ENCODE data around the gene SMG6.
A peak's percentile ranks its signal among the peaks of the same experiment; 100 is the strongest.

Gene SMG6

GRCh38 chr17:2222901-2223616, 80.5 kb downstream of the SMG6 start:
- H3K9me3 ChIP-seq (replicated peaks; ENCODE audit: low read length), result no peaks in the 10 kb centered on the region
- H3K4me3 ChIP-seq (ENCODE audit: low read length), result no peak overlapping the region
- peak overlapping the region; percentile 20 for H3K4me2 ChIP-seq (ENCODE audit: low read length)
- H3K9ac ChIP-seq (ENCODE audit: low read depth, low read length), result peak overlapping the region; percentile 14
- H3K4me1 ChIP-seq (ENCODE audit: control insufficient read depth, insufficient read depth, low read length), result peaks cover 9% of the 10 kb centered on the region
- no peaks in the 10 kb centered on the region for H3K36me3 ChIP-seq (ENCODE audit: insufficient read depth, low read length)
- no peaks in the 10 kb centered on the region for H3K27me3 ChIP-seq (ENCODE audit: control insufficient read depth, insufficient read depth, low read length)

- Histone ChIP-seq H3K4me3 (ENCODE audit: low read length) (no peak overlapping the region), H3K36me3 (ENCODE audit: insufficient read depth, low read length) (no peaks in the 10 kb centered on the region), H3K4me1 (ENCODE audit: control insufficient read depth, insufficient read depth, low read length) (peaks cover 9% of the 10 kb centered on the region), H3K27me3 (ENCODE audit: control insufficient read depth, insufficient read depth, low read length) (no peaks in the 10 kb centered on the region), H3K9ac (ENCODE audit: low read depth, low read length) (no peak overlapping the region), H3K4me2 (ENCODE audit: low read length) (no peak overlapping the region), H3K9me3 (replicated peaks; ENCODE audit: low read length) (no peaks in the 10 kb centered on the region)
Measured at GRCh38 chr17:2222301-2222700, 81.3 kb downstream of the SMG6 start.

GRCh38 chr17:2218426-2218825, 85.2 kb downstream of the SMG6 start:
- Histone ChIP-seq H3K36me3 (ENCODE audit: insufficient read depth, low read length) (no peaks in the 10 kb centered on the region), H3K27me3 (ENCODE audit: control insufficient read depth, insufficient read depth, low read length) (no peaks in the 10 kb centered on the region), H3K9ac (ENCODE audit: low read depth, low read length) (no peak overlapping the region), H3K9me3 (replicated peaks; ENCODE audit: low read length) (no peaks in the 10 kb centered on the region), H3K4me1 (ENCODE audit: control insufficient read depth, insufficient read depth, low read length) (peaks cover 44% of the 10 kb centered on the region), H3K4me3 (ENCODE audit: low read length) (no peak overlapping the region), H3K4me2 (ENCODE audit: low read length) (no peak overlapping the region)

- no peaks in the 10 kb centered on the region for H3K36me3 ChIP-seq (ENCODE audit: insufficient read depth, low read length)
- peak overlapping the region; percentile 76 for H3K4me2 ChIP-seq (ENCODE audit: low read length)
- H3K4me1 ChIP-seq (ENCODE audit: control insufficient read depth, insufficient read depth, low read length), result peaks cover 50% of the 10 kb centered on the region
- H3K9ac ChIP-seq (ENCODE audit: low read depth, low read length), result peak overlapping the region; percentile 72
- H3K27me3 ChIP-seq (ENCODE audit: control insufficient read depth, insufficient read depth, low read length), result no peaks in the 10 kb centered on the region
- H3K9me3 ChIP-seq (replicated peaks; ENCODE audit: low read length), result no peaks in the 10 kb centered on the region
- H3K4me3 ChIP-seq (ENCODE audit: low read length), result peak overlapping the region; percentile 46
Measured at GRCh38 chr17:2215616-2216364, 87.8 kb downstream of the SMG6 start.

GRCh38 chr17:2214929-2215615, 88.5 kb downstream of the SMG6 start:
- peak overlapping the region; percentile 76 for H3K4me2 ChIP-seq (ENCODE audit: low read length)
- peaks cover 50% of the 10 kb centered on the region for H3K4me1 ChIP-seq (ENCODE audit: control insufficient read depth, insufficient read depth, low read length)
- peak overlapping the region; percentile 72 for H3K9ac ChIP-seq (ENCODE audit: low read depth, low read length)
- no peaks in the 10 kb centered on the region for H3K27me3 ChIP-seq (ENCODE audit: control insufficient read depth, insufficient read depth, low read length)
- H3K4me3 ChIP-seq (ENCODE audit: low read length), result peak overlapping the region; percentile 55
- no peaks in the 10 kb centered on the region for H3K36me3 ChIP-seq (ENCODE audit: insufficient read depth, low read length)
- H3K9me3 ChIP-seq (replicated peaks; ENCODE audit: low read length), result no peaks in the 10 kb centered on the region

- peak overlapping the region; percentile 76 for H3K4me2 ChIP-seq (ENCODE audit: low read length)
- no peaks in the 10 kb centered on the region for H3K9me3 ChIP-seq (replicated peaks; ENCODE audit: low read length)
- H3K36me3 ChIP-seq (ENCODE audit: insufficient read depth, low read length), result no peaks in the 10 kb centered on the region
- peaks cover 50% of the 10 kb centered on the region for H3K4me1 ChIP-seq (ENCODE audit: control insufficient read depth, insufficient read depth, low read length)
- H3K9ac ChIP-seq (ENCODE audit: low read depth, low read length), result peak overlapping the region; percentile 72
- H3K27me3 ChIP-seq (ENCODE audit: control insufficient read depth, insufficient read depth, low read length), result no peaks in the 10 kb centered on the region
- H3K4me3 ChIP-seq (ENCODE audit: low read length), result peak overlapping the region; percentile 55
Measured at GRCh38 chr17:2214047-2214928, 89.3 kb downstream of the SMG6 start.

GRCh38 chr17:2213291-2213960, 90.2 kb downstream of the SMG6 start:
- H3K36me3 ChIP-seq (ENCODE audit: insufficient read depth, low read length), result no peaks in the 10 kb centered on the region
- H3K9ac ChIP-seq (ENCODE audit: low read depth, low read length), result peak overlapping the region; percentile 72
- no peaks in the 10 kb centered on the region for H3K9me3 ChIP-seq (replicated peaks; ENCODE audit: low read length)
- peak overlapping the region; percentile 55 for H3K4me3 ChIP-seq (ENCODE audit: low read length)
- H3K4me1 ChIP-seq (ENCODE audit: control insufficient read depth, insufficient read depth, low read length), result peaks cover 50% of the 10 kb centered on the region
- H3K27me3 ChIP-seq (ENCODE audit: control insufficient read depth, insufficient read depth, low read length), result no peaks in the 10 kb centered on the region
- H3K4me2 ChIP-seq (ENCODE audit: low read length), result peak overlapping the region; percentile 76

- Histone ChIP-seq H3K9ac (ENCODE audit: low read depth, low read length) (peak overlapping the region; percentile 72), H3K36me3 (ENCODE audit: insufficient read depth, low read length) (no peaks in the 10 kb centered on the region), H3K9me3 (replicated peaks; ENCODE audit: low read length) (no peaks in the 10 kb centered on the region), H3K27me3 (ENCODE audit: control insufficient read depth, insufficient read depth, low read length) (no peaks in the 10 kb centered on the region), H3K4me3 (ENCODE audit: low read length) (peak overlapping the region; percentile 55), H3K4me2 (ENCODE audit: low read length) (peak overlapping the region; percentile 76), H3K4me1 (ENCODE audit: control insufficient read depth, insufficient read depth, low read length) (peaks cover 50% of the 10 kb centered on the region)
Measured at GRCh38 chr17:2212400-2212981, 91.1 kb downstream of the SMG6 start.

GRCh38 chr17:2211661-2212399, 91.8 kb downstream of the SMG6 start:
- Histone ChIP-seq H3K9me3 (replicated peaks; ENCODE audit: low read length) (no peaks in the 10 kb centered on the region), H3K4me3 (ENCODE audit: low read length) (no peak overlapping the region), H3K4me2 (ENCODE audit: low read length) (peak overlapping the region; percentile 76), H3K36me3 (ENCODE audit: insufficient read depth, low read length) (no peaks in the 10 kb centered on the region), H3K27me3 (ENCODE audit: control insufficient read depth, insufficient read depth, low read length) (no peaks in the 10 kb centered on the region), H3K9ac (ENCODE audit: low read depth, low read length) (no peak overlapping the region), H3K4me1 (ENCODE audit: control insufficient read depth, insufficient read depth, low read length) (peaks cover 49% of the 10 kb centered on the region)

GRCh38 chr17:2210726-2211125, 92.9 kb downstream of the SMG6 start:
- H3K27me3 ChIP-seq (ENCODE audit: control insufficient read depth, insufficient read depth, low read length), result no peaks in the 10 kb centered on the region
- no peaks in the 10 kb centered on the region for H3K36me3 ChIP-seq (ENCODE audit: insufficient read depth, low read length)
- H3K9ac ChIP-seq (ENCODE audit: low read depth, low read length), result no peak overlapping the region
- no peak overlapping the region for H3K4me2 ChIP-seq (ENCODE audit: low read length)
- H3K9me3 ChIP-seq (replicated peaks; ENCODE audit: low read length), result no peaks in the 10 kb centered on the region
- peaks cover 38% of the 10 kb centered on the region for H3K4me1 ChIP-seq (ENCODE audit: control insufficient read depth, insufficient read depth, low read length)
- no peak overlapping the region for H3K4me3 ChIP-seq (ENCODE audit: low read length)

Measured in skeletal muscle satellite cell (primary cell).